Vagina (tissue), 2 donors: ENCODE measurements around the gene ZNF787.

Source experiments
- POLR2A ChIP-seq, 2 donors: fragments of 450-650 bp; IDR thresholded peaks; one replicate each; pipeline ENCODE4 v1.6.1; 2017; ENCODE audit warnings: antibody characterized with exemption in 2 of 2, mild to moderate bottlenecking in 2 of 2, moderate library complexity in 2 of 2
- POLR2AphosphoS5 ChIP-seq, 2 donors: sonication (generic); formaldehyde crosslinking; IDR thresholded peaks; one replicate each; pipeline ENCODE4 v1.9.0; 2017; ENCODE audit warnings: antibody characterized with exemption in 2 of 2, mild to moderate bottlenecking in 2 of 2, low read depth in 1 of 2; ENCODE audit not compliant: insufficient read depth in 1 of 2
- TF ChIP-seq, protein P1 (sequence below), 3 experiments: fragments of 450-650 bp in 2 of 3; fragments of 200-600 bp in 1 of 3; sonication (generic) in 1 of 3; IDR thresholded peaks; one replicate each; pipeline ENCODE4 v1.5.1; 2017 to 2019; ENCODE audit warnings: antibody characterized with exemption in 3 of 3, mild to moderate bottlenecking in 2 of 3, moderate library complexity in 2 of 3

- TF ChIP-seq, protein P1, sequence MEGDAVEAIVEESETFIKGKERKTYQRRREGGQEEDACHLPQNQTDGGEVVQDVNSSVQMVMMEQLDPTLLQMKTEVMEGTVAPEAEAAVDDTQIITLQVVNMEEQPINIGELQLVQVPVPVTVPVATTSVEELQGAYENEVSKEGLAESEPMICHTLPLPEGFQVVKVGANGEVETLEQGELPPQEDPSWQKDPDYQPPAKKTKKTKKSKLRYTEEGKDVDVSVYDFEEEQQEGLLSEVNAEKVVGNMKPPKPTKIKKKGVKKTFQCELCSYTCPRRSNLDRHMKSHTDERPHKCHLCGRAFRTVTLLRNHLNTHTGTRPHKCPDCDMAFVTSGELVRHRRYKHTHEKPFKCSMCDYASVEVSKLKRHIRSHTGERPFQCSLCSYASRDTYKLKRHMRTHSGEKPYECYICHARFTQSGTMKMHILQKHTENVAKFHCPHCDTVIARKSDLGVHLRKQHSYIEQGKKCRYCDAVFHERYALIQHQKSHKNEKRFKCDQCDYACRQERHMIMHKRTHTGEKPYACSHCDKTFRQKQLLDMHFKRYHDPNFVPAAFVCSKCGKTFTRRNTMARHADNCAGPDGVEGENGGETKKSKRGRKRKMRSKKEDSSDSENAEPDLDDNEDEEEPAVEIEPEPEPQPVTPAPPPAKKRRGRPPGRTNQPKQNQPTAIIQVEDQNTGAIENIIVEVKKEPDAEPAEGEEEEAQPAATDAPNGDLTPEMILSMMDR (IDR thresholded peaks at IDR 0.05): no peak
- TF ChIP-seq POLR2AphosphoS5 (IDR thresholded peaks at IDR 0.05; ENCODE audit: insufficient read depth in 1 of 2, low read depth in 1 of 2): no peak
- TF ChIP-seq POLR2A (IDR thresholded peaks at IDR 0.05): no peak
Measured at GRCh38 chr19:56141417-56141993, 20.4 kb upstream of the ZNF787 start.
